ENCODE measurements around the gene OSBPL7.

GRCh38 chr17:47792457-47792856 is 29.1 kb downstream of the OSBPL7 start:
- TF ChIP-seq CTCF (IDR thresholded peaks at IDR 0.05) (no peak), EZH2 (IDR thresholded peaks at IDR 0.05) (no peak)

All from neural progenitor cell (in vitro differentiated cells).